H9 (cell line): ENCODE data around the gene PLA2R1. TPM values are rescaled to one million over a fixed set of nuclear protein-coding genes. Genes with fewer than 3 reads are reported as not detected.

Experiments used
- DNase-seq: peaks from one replicate; pipeline ENCODE4 v3.0.0-alpha.2; 2017
- H2AFZ ChIP-seq: one replicate; pipeline ENCODE4 v1.6.1; 2013; ENCODE audit warnings: mild to moderate bottlenecking, low read length, control low read depth, moderate library complexity
- H2AK5ac ChIP-seq: 2 replicates; pipeline ENCODE4 v1.6.1; 2013; ENCODE audit warnings: low read length, control low read depth, mixed read lengths; ENCODE audit not compliant: insufficient read length
- H2BK120ac ChIP-seq: one replicate; pipeline ENCODE4 v1.6.1; 2013; ENCODE audit warnings: low read depth, mild to moderate bottlenecking, low read length, control low read depth, inconsistent platforms; ENCODE audit not compliant: poor library complexity, severe bottlenecking
- H2BK12ac ChIP-seq: 2 replicates; pipeline ENCODE4 v1.6.1; 2013; ENCODE audit warnings: low read length, control low read depth, mixed read lengths, low read depth; ENCODE audit not compliant: insufficient read length
- H2BK15ac ChIP-seq: 2 replicates; pipeline ENCODE4 v1.6.1; 2013; ENCODE audit warnings: low read depth, low read length, control low read depth
- H2BK20ac ChIP-seq: one replicate; pipeline ENCODE4 v1.6.1; 2013; ENCODE audit warnings: low read depth, mild to moderate bottlenecking, low read length, control low read depth, inconsistent platforms; ENCODE audit not compliant: poor library complexity, severe bottlenecking
- H2BK5ac ChIP-seq: 2 replicates; pipeline ENCODE4 v1.6.1; 2013; ENCODE audit warnings: low read length, control low read depth, mixed read lengths; ENCODE audit not compliant: insufficient read length
- H3K14ac ChIP-seq: 2 replicates; pipeline ENCODE4 v1.6.1; 2013; ENCODE audit warnings: low read length, control low read depth; ENCODE audit not compliant: insufficient read depth
- H3K18ac ChIP-seq: 2 replicates; pipeline ENCODE4 v1.6.1; 2013; ENCODE audit warnings: low read depth, mild to moderate bottlenecking, mixed read lengths, low read length, control low read depth; ENCODE audit not compliant: insufficient read length
- H3K23ac ChIP-seq: 2 replicates; pipeline ENCODE4 v1.6.1; 2013; ENCODE audit warnings: low read length, control low read depth, mixed read lengths, low read depth; ENCODE audit not compliant: insufficient read length
- H3K23me2 ChIP-seq: 2 replicates; pipeline ENCODE4 v1.6.1; 2013; ENCODE audit warnings: low read depth, mild to moderate bottlenecking, mixed read lengths, low read length, control low read depth; ENCODE audit not compliant: insufficient read length, poor library complexity, severe bottlenecking
- H3K27ac ChIP-seq: 2 replicates; pipeline ENCODE4 v1.5.1; 2013; ENCODE audit warnings: low read length, control low read depth, mixed read lengths, low read depth; ENCODE audit not compliant: insufficient read length
- H3K27me3 ChIP-seq: 2 replicates; pipeline ENCODE4 v1.6.1; 2013; ENCODE audit warnings: low read length, control low read depth, inconsistent platforms; ENCODE audit not compliant: insufficient read depth
- H3K4ac ChIP-seq: 2 replicates; pipeline ENCODE4 v1.6.1; 2013; ENCODE audit warnings: low read depth, mild to moderate bottlenecking, control low read depth, inconsistent platforms, low read length, moderate library complexity
- H3K4me1 ChIP-seq: 2 replicates; pipeline ENCODE4 v1.6.1; 2013; ENCODE audit warnings: low read length, control low read depth, inconsistent platforms; ENCODE audit not compliant: insufficient read depth
- H3K4me2 ChIP-seq: 2 replicates; pipeline ENCODE4 v1.6.1; 2013; ENCODE audit warnings: low read length, control low read depth, mixed read lengths; ENCODE audit not compliant: insufficient read length, insufficient read depth
- H3K56ac ChIP-seq: 2 replicates; pipeline ENCODE4 v1.6.1; 2013; ENCODE audit warnings: low read depth, mild to moderate bottlenecking, mixed read lengths, low read length, control low read depth; ENCODE audit not compliant: insufficient read length
- H3K79me1 ChIP-seq: 2 replicates; pipeline ENCODE4 v1.6.1; 2013; ENCODE audit warnings: low read depth, mild to moderate bottlenecking, moderate library complexity, low read length, control low read depth, inconsistent platforms; ENCODE audit not compliant: insufficient read depth, poor library complexity, severe bottlenecking
- H3K79me2 ChIP-seq: 2 replicates; pipeline ENCODE4 v1.6.1; 2013; ENCODE audit warnings: low read length, control low read depth, inconsistent platforms; ENCODE audit not compliant: insufficient read depth
- H3K9ac ChIP-seq: 2 replicates; pipeline ENCODE4 v1.6.1; 2013; ENCODE audit warnings: low read length, control low read depth, mixed read lengths; ENCODE audit not compliant: insufficient read length; ENCODE audit errors: extremely low read depth
- H3K9me3 ChIP-seq: one replicate; pipeline ENCODE4 v1.6.1; 2013; ENCODE audit warnings: low read depth, low read length, inconsistent platforms; ENCODE audit not compliant: control insufficient read depth
- H3T11ph ChIP-seq: one replicate; pipeline ENCODE4 v1.6.1; 2013; ENCODE audit warnings: mild to moderate bottlenecking, low read length, control low read depth, inconsistent platforms
- H4K20me1 ChIP-seq: one replicate; pipeline ENCODE4 v1.6.1; 2013; ENCODE audit not compliant: control insufficient read depth, insufficient read length, insufficient read depth
- H4K5ac ChIP-seq: 2 replicates; pipeline ENCODE4 v1.6.1; 2013; ENCODE audit warnings: low read depth, mild to moderate bottlenecking, mixed read lengths, low read length, control low read depth; ENCODE audit not compliant: insufficient read length
- H4K8ac ChIP-seq: replicated peaks from 2 replicates; pipeline ENCODE4 v1.6.1; 2013; ENCODE audit warnings: low read length, control low read depth, mixed read lengths, low read depth; ENCODE audit not compliant: insufficient read length
- H4K91ac ChIP-seq: 2 replicates; pipeline ENCODE4 v1.6.1; 2013; ENCODE audit warnings: low read depth, mild to moderate bottlenecking, moderate library complexity, mixed read lengths, low read length, control low read depth; ENCODE audit not compliant: insufficient read length
- H3K27ac Mint-ChIP-seq, 3 experiments: 2 replicates in 2 of 3; 3 replicates in 1 of 3; pipeline ENCODE4 v1.8.0; 2020 to 2021; ENCODE audit warnings: mixed read lengths in 3 of 3, mild to moderate bottlenecking in 1 of 3, moderate library complexity in 1 of 3
- H3K27me3 Mint-ChIP-seq: 2 replicates; pipeline ENCODE4 v1.8.0; 2021; ENCODE audit warnings: low read depth, mild to moderate bottlenecking, moderate library complexity, mixed read lengths
- H3K36me3 Mint-ChIP-seq, 3 experiments: 2 replicates in 2 of 3; 3 replicates in 1 of 3; pipeline ENCODE4 v1.8.0; 2020 to 2021; ENCODE audit warnings: low read depth in 3 of 3, mixed read lengths in 3 of 3; ENCODE audit not compliant: insufficient read depth in 1 of 3
- H3K4me1 Mint-ChIP-seq, 2 experiments: 2 replicates each; pipeline ENCODE4 v1.8.0; 2020; ENCODE audit warnings: mixed read lengths in 2 of 2
- H3K4me3 Mint-ChIP-seq, 2 experiments: 2 replicates in 1 of 2; 3 replicates in 1 of 2; pipeline ENCODE4 v1.8.0; 2020 to 2021; ENCODE audit warnings: mild to moderate bottlenecking in 2 of 2, mixed read lengths in 2 of 2, moderate library complexity in 1 of 2
- H3K9me3 Mint-ChIP-seq, 2 experiments: 2 replicates in 1 of 2; 3 replicates in 1 of 2; pipeline ENCODE4 v1.8.0; 2020; ENCODE audit warnings: mild to moderate bottlenecking in 2 of 2, mixed read lengths in 2 of 2, moderate library complexity in 1 of 2
- CTCF ChIP-seq: fragments of 200-600 bp; sonication (generic); conservative IDR thresholded peaks from 3 replicates; pipeline ENCODE4 v1.8.0; 2021; ENCODE audit warnings: antibody characterized with exemption, mild to moderate bottlenecking
- WGBS: extraction: QIAGEN DNeasy Blood & Tissue Kit; methylation state at CpG from one replicate; pipeline ENCODE4 v1.1.7; 2013; ENCODE audit warnings: missing lambda C conversion rate, low lambda C conversion rate, mixed read lengths; ENCODE audit not compliant: insufficient read length; ENCODE audit errors: extremely low coverage; 5-methylcytosine and 5-hydroxymethylcytosine counted together
- total RNA-seq: library from RNA; stranded (reverse); gene quantifications from 2 replicates; pipeline ENCODE4 v1.2.1, GENCODE V29; 2021

Gene PLA2R1
- total RNA-seq, 1 experiment from 2014 or later: 0.83 TPM

GRCh38 chr2:159921752-159922404 is 140.5 kb downstream of the PLA2R1 start:
- no peak overlapping the region for H2BK15ac ChIP-seq
- H4K5ac ChIP-seq: no peak overlapping the region
- no peak overlapping the region for H3K18ac ChIP-seq
- peaks cover 4% of the 10 kb centered on the region for H3K23me2 ChIP-seq
- no peak overlapping the region for H3T11ph ChIP-seq
- no peak overlapping the region for H2BK12ac ChIP-seq
- H3K9ac ChIP-seq: no peak overlapping the region
- no peaks in the 10 kb centered on the region for H3K79me1 ChIP-seq
- H3K27ac ChIP-seq: no peak overlapping the region
- 0 out of 2 replicates have a peak, but pooled peaks cover 2% of the 10 kb centered on the region for H3K79me2 ChIP-seq
- Mint-ChIP-seq H3K4me3 (peak overlapping the region in 1 of 2 experiments; percentile 9; a peak in 1 of 5 replicates), H3K27ac (no peak overlapping the region), H3K27me3 (peaks cover 26% of the 10 kb centered on the region), H3K36me3 (no peaks in the 10 kb centered on the region), H3K9me3 (no peaks in the 10 kb centered on the region), H3K4me1 (peaks cover 15 to 17% of the 10 kb centered on the region in 2 experiments)
- H2AK5ac ChIP-seq: no peak overlapping the region
- H3K14ac ChIP-seq: no peak overlapping the region
- DNase-seq: peak; percentile 95
- H3K4ac ChIP-seq: no peak overlapping the region
- no peak overlapping the region for H2AFZ ChIP-seq
- H4K91ac ChIP-seq: no peak overlapping the region
- no peak overlapping the region for H2BK120ac ChIP-seq
- no peak overlapping the region for H2BK20ac ChIP-seq
- no peak overlapping the region for H3K4me2 ChIP-seq
- no peaks in the 10 kb centered on the region for H3K9me3 ChIP-seq
- no peaks in the 10 kb centered on the region for H3K4me1 ChIP-seq
- no peaks in the 10 kb centered on the region for H3K27me3 ChIP-seq
- no peaks in the 10 kb centered on the region for H4K20me1 ChIP-seq
- no peak overlapping the region for H2BK5ac ChIP-seq
- H3K56ac ChIP-seq: no peak overlapping the region
- no peak overlapping the region for H4K8ac ChIP-seq
- peak; percentile 95 for TF ChIP-seq CTCF
- no CpG with 5 or more reads among the region's 17 CpGs for WGBS
- no peak overlapping the region for H3K23ac ChIP-seq
